ENCODE results near the gene ZNF500. TPM values are rescaled to one million over a fixed set of nuclear protein-coding genes. Genes with fewer than 3 reads are reported as not detected.

ZNF500 gene
- total and polyA plus RNA-seq, 8 donors = 0.45 to 19.3 (median 4.5) TPM

DNA sequence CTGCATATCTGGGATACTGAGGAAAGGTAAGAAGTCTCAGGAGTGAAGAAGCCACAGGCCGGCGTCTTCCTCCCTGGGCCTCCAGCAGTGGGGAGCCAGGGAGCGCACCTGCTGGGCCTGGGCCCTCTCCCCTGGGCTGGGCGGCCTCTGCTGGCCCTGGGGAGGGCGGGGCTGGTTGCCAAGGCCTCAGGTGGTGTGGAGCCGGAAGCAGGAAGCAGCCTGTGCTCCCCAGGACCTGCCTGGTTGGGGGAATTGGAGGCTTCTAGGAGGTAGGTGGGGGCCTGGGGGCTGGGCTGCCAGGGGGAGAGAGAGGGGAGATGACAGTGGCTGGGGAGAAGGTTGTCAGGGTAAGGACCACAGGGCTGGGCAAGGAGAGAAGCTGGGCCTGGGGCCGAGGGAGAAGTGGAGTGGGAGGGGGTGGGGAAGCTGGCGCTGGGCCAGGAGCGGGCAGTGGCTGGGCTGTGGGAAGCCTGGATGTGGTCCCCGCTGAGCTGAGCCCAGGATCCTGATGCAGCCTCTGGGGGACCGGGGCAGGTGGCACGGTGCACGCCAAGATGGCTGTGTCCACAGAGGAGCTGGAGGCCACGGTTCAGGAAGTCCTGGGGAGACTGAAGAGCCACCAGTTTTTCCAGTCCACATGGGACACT, 28.3 kb upstream of the ZNF500 start, which contains the start of gene SMIM22:
Gene SMIM22, plus strand, starts transcription at position 189 of the 647 bp plus-strand sequence. Its CDS starts 366 bp downstream, at position 555.
- intact Hi-C loops (cut with DNase I; ENCODE audit: low total_unique reads) = no loop called here
- Histone ChIP-seq H3K9me3 (no peaks in the 10 kb centered on the region), H3K4me1 (peaks cover 11 to 24% (median 17%) of the 10 kb centered on the region in 4 donors), H3K27ac (peak within 1 kb of the TSS; percentile 66 to 90 (median 80)), H3K36me3 (peaks cover 4 to 38% (median 28%) of the 10 kb centered on the region in 4 donors), H3K27me3 (no peaks in the 10 kb centered on the region), H3K4me3 (peak within 1 kb of the TSS; percentile 37 to 60 (median 42))
- WGBS, 5 donors = 27 to 43% (median 32%) methylated on average over 9 to 14 of the region's 14 CpGs
- TF ChIP-seq POLR2A (IDR thresholded peaks at IDR 0.05) = no peak
- no peak for TF ChIP-seq EP300 (IDR thresholded peaks at IDR 0.05)
- peak in 2 of 3 donors; percentile 7 to 72 for TF ChIP-seq POLR2AphosphoS5 (IDR thresholded peaks at IDR 0.05)
- TF ChIP-seq CTCF (IDR thresholded peaks at IDR 0.05) = no peak
- DNase-seq = peak; percentile 84 to 90

- no peak for DNase-seq
- intact Hi-C loops (cut with DNase I; ENCODE audit: low total_unique reads) = no loop called here
- 76 to 83% (median 80%) methylated on average over 13 of the region's 13 CpGs for WGBS, 5 donors
These were observed 26.1 kb upstream of the ZNF500 start for GRCh38 chr16:4792951-4793513.

DNA sequence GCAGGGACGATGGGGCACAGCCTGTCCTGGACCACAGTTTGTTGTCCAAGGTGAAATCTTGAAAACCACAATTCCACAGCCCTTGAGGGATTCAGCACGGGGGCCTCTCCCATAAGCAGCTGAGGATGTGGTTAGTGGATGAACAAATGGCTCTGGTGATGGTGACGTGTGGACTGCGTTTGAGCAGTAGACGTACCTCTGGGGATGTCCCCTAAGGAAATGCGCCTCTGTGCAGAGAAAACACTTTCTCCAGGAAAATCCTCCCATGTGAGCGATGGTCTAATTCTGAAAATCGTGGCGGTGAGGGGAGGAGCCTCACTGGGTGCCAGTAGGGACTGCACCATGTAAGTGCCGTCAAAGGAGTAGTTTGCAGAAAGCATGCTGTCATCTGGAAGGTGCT, 23.9 kb upstream of the ZNF500 start:
- WGBS, 5 donors = 74 to 85% (median 79%) methylated on average over 10 of the region's 10 CpGs
- Histone ChIP-seq H3K36me3 (no peaks in the 10 kb centered on the region), H3K4me1 (peaks cover 0 to 21% (median 15%) of the 10 kb centered on the region in 4 donors), H3K27ac (no peak overlapping the region), H3K4me3 (no peak overlapping the region), H3K9me3 (no peaks in the 10 kb centered on the region), H3K27me3 (no peaks in the 10 kb centered on the region)
- no peak for TF ChIP-seq EP300 (IDR thresholded peaks at IDR 0.05)
- no peak for TF ChIP-seq POLR2A (IDR thresholded peaks at IDR 0.05)
- TF ChIP-seq POLR2AphosphoS5 (IDR thresholded peaks at IDR 0.05) = no peak
- TF ChIP-seq CTCF (IDR thresholded peaks at IDR 0.05) = no peak
- intact Hi-C loops (cut with DNase I; ENCODE audit: low total_unique reads) = no loop called here
- no peak for DNase-seq

More at GRCh38 chr16:4792951-4793513, 26.1 kb upstream of the ZNF500 start:
- no peaks in the 10 kb centered on the region for H3K9me3 ChIP-seq
- no peak overlapping the region for H3K4me3 ChIP-seq
- peaks cover 4 to 16% (median 12%) of the 10 kb centered on the region in 4 donors for H3K36me3 ChIP-seq
- no peak overlapping the region for H3K27ac ChIP-seq
- no peaks in the 10 kb centered on the region for H3K27me3 ChIP-seq
- TF ChIP-seq POLR2A (IDR thresholded peaks at IDR 0.05) (no peak), CTCF (IDR thresholded peaks at IDR 0.05) (no peak), EP300 (IDR thresholded peaks at IDR 0.05) (no peak), POLR2AphosphoS5 (IDR thresholded peaks at IDR 0.05) (no peak)
- peaks cover 5 to 30% (median 18%) of the 10 kb centered on the region in 4 donors for H3K4me1 ChIP-seq

DNA sequence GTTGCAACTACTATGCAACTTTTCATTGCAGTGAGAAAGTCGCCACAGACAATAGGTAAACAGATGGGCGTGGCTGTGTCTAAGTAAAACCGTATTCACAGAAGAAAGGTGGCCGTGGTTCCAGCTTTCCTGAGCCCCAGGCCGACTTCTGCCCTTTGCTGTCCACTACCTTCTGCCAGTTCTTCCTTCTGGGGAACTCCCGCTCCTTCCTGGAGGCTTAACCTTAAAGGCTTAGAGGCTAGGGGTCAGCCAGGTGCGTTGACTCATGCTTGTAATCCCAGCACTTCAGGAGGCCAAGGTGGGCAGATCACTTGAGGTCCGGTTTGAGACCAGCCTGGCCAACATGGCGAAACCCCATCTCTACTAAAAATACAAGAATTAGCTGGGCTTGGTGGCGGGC, 23.3 kb upstream of the ZNF500 start:
- no peak for TF ChIP-seq POLR2A (IDR thresholded peaks at IDR 0.05)
- TF ChIP-seq EP300 (IDR thresholded peaks at IDR 0.05) = no peak
- no peak for TF ChIP-seq POLR2AphosphoS5 (IDR thresholded peaks at IDR 0.05)
- no peak for TF ChIP-seq CTCF (IDR thresholded peaks at IDR 0.05)
- Histone ChIP-seq H3K4me1 (peaks cover 0 to 21% (median 15%) of the 10 kb centered on the region in 4 donors), H3K4me3 (no peak overlapping the region), H3K36me3 (no peaks in the 10 kb centered on the region), H3K27ac (no peak overlapping the region), H3K9me3 (no peaks in the 10 kb centered on the region), H3K27me3 (no peaks in the 10 kb centered on the region)
- intact Hi-C loops (cut with DNase I; ENCODE audit: low total_unique reads) = no loop called here
- no peak for DNase-seq
- 56 to 69% (median 59%) methylated on average over 10 of the region's 10 CpGs for WGBS, 5 donors

All from stomach (tissue), 9 donors.